GM18502 (cell line): ENCODE results near the gene BCAT1.
A peak's percentile ranks its signal among the peaks of the same experiment; 100 is the strongest.
"Not testable (repeated sequence)": the region's sequence is repeated elsewhere in the genome, so short reads cannot be mapped to it uniquely, and the experiment has no call there.

ENCODE experiments used
- ATAC-seq: cut with Tn5 transposase; IDR thresholded peaks from one replicate; pipeline ENCODE4 v1.9.1; 2021; ENCODE audit warnings: mild to moderate bottlenecking; ENCODE audit not compliant: unreplicated experiment, poor library complexity

BCAT1 gene

GRCh38 chr12:24964342-24964741 is 15.4 kb upstream of the BCAT1 start:
- ATAC-seq = no peak

DNA sequence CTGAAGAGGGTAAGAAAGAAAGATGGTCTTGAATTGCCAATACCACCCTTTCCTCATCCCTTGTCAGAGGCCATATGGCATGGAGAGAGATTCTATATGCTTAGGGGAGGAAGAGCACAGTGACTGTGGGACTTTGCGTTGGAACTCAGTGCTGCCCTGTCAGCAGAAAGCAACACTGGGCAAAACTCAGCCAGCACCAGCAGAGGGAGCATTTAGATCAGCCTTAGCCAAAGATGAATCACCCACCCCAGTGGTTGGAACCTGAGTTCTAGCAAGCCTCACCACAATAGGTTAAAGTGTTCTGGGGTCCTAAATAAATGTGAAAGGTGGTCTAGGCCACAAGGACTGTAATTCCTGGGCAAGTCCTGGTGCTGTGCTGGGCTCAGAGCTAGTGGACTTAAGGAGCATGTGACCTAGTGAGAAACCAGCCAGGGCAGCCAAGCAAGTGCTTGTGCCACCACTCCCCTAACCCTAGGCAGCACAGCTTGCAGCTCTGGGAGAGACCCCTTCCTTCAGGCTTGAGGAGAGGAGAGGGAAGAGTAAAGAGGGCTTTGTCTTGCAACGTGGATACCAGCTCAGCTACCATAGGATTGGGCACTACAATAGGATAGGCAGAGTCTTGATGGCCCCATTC is 11.4 kb upstream of the BCAT1 start:
- peak; percentile 87 for ATAC-seq

DNA sequence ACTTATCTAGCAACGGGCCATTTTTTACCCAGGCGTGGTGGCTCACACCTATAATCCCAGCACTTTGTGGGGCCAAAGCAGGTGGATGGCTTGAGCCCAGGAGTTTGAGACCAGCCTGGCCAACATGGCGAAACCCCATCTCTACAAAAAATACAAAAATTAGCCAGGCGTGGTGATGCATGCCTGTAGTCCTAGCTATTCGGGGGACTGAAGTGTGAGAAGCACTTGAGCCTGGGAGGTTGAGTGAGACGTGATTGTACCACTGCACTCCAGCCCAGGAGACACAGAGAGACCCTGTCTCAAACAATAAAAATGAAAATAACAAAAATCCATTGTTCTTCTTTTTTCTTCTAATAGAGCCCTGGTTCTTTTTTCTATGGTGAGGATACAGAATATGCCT is 7.5 kb upstream of the BCAT1 start:
- not testable (repeated sequence) for ATAC-seq

DNA sequence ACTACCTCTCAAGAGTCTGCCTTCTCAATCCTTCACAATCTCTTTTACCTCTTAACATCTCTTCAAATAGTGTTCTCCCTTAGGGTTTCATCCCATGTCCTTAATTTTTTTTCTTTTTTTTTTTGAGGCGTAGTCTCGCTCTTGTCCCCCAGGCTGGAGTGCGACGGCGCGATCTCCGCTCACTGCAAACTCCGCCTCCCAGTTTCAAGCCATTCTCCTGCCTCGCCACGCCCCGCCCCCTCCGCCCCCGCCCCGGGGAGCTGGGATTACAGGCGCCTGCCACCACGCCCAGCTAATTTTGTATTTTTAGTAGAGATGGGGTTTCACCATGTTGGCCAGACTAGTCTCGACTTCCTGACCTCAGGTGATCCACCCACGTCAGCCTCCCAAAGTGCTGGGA is 7.0 kb upstream of the BCAT1 start:
- no peak for ATAC-seq

DNA sequence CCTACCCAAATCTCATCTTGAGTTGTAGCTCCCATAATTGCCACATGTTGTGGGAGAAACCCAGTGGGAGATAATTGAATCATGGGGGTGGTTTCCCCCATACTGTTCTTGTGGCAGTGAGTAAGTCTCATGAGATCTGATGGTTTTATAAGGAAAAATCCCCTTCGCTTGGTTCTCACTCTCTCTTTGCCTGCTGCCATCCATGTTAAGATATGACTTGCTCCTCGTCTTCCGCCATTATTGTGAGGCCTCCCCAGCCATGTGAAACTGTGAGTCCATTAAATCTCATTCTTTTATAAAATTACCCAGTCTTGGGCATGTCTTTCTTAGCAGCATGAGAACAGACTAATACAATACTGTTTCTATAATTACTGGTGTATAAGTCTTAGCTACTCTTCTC is 6.5 kb upstream of the BCAT1 start:
- no peak for ATAC-seq

DNA sequence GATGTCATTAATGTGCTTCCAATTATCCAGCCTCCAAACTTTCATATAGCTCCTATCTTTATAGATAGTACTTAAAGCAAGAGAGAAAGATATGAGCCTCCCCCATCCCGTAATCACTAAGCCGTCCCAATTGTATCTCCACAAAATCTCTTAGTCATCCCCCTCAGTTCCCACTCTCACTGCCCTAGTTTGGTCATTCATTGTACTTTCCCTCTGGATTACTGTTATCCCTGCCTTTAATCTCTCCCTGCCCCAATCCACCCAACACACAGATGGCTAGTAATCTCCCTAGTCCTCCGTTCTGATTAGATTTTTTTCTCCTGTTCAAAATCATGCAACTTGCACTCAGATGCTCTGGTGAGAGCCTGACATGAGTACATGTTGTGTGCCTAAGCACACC is 5.4 kb upstream of the BCAT1 start:
- no peak for ATAC-seq

DNA sequence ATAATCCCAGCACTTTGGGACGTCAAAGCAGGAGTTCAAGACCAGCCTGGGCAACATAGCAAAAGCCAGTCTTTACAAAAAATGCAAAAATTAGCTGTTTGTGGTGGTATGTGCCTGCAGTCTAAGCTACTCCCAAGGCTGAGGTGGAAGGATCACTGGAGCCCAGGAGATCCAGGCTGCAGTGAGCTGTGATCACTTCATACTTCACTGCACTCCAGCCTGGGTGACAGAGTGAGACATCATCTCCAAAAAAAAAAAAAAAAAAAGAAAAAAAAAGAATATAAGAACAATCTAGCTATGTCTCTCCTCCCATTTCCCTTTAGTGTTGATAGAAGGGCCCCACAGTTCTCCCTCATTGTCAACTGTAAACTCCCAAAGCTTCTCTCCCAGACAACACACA is 3.5 kb upstream of the BCAT1 start:
- no peak for ATAC-seq

- peak; percentile 35 for ATAC-seq
These were observed 1.4 kb upstream of the BCAT1 start for GRCh38 chr12:24950231-24950834.

DNA sequence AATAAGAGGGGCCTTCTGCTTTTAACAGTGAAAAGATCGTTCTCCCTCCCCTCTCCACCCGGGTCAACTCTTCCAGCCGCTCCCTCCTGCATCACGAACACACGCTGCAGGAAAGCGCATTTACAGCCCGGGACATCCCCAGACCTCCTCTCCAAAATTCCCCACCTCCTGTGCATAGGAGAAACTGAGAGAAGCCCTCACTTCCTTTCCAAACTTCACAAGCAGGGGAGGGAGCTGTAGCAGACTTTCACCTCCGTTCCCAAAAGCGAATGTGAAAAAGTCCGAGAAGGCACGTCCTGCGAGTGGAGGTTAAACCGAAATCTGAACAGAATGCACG is 513 bp downstream of the BCAT1 start:
- ATAC-seq = peak; percentile 24

DNA sequence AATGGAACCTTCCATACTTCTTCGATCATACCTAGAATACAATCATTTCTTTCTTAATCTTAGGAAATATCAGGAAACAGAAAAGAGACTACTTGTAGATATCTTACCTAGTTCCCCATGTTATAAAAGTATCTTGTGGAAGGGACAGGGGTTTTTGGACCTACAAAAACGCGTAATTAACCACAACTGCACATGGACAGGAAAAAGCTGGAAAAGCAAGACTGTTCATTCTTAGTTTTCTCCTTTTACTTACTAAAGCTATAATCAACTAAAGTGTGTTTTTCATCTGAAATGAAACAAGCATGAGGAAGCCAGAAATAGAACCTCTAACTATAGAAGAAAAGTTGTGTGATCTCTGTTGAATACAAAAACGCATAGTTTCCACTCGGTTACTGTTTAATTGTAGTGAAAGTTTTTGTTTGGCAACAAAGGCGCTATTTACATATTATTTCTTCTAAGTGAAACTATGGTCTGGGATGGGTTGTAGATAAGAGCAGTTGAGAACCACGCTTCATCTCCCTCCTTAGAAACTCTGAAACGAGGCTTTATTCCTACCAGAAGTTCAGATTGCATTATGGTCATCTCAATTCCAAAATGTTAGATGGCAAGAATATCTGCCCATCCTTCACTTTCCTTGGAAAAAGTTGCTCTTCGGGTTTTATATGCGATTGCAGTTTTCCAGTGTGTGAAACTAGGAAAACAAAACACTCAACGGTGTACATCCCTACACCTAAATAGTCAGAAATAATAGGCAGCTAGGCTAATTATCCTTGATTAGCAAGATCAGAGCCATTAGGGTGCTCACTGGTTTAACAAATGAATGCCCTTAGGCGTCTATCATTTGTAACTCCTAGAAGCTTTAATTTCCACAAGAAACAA is 1.1 kb downstream of the BCAT1 start:
- ATAC-seq = peak; percentile 20

GRCh38 chr12:24945845-24946244 is 3.1 kb downstream of the BCAT1 start:
- no peak for ATAC-seq

DNA sequence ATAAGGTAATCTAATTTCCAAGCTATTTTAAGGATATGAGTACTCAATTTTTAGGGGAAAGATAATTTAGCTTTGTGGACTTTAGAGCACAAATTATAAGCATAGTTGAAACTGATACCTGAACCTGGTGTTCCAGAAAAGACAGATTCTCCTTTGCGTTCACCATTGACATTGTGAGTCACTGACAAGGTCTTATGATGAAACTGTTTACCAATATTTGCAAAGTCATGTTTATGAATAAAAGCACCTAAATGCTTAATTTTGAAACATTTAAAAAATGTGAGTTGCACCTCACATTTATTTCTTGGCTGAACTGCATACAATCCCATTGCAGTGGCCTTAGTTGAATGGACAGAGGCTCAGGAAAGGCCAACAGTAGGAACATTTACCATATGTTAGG is 3.9 kb downstream of the BCAT1 start:
- ATAC-seq = no peak

GRCh38 chr12:24944601-24944975 is 4.3 kb downstream of the BCAT1 start:
- ATAC-seq = no peak

DNA sequence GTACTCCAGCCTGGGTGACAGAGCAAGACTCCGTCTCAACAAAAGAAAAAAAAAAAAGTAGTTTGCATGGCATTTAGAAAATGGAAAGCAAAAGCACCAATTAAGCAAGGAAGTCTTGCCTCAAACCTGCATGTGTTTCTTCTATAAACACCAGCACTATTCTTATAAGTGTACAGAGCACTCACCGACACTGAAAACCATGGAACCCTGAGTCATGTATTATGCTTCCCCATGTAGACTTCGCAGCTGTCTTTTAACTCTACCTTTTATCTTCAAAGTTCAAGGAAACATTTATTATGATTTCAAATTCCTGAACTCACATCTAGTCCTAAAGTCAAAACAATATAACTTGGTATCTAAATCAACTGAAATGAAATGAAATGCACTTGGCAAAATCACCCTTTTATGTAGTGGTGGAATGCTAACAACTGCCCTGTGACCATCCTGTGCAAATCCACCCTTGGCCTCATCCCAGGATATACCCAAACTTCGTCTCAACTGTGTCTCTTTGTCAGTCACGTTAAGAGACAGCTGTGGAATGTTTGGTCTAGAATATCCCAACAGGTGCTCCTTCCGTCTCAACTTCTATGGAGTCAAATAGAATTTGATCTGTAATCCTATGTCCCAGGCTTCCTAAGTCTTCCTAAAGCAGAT is 4.8 kb downstream of the BCAT1 start:
- no peak for ATAC-seq

GRCh38 chr12:24940157-24940556 is 8.7 kb downstream of the BCAT1 start:
- no peak for ATAC-seq

- not testable (repeated sequence) for ATAC-seq
These were observed 9.3 kb downstream of the BCAT1 start for GRCh38 chr12:24939551-24939950.

DNA sequence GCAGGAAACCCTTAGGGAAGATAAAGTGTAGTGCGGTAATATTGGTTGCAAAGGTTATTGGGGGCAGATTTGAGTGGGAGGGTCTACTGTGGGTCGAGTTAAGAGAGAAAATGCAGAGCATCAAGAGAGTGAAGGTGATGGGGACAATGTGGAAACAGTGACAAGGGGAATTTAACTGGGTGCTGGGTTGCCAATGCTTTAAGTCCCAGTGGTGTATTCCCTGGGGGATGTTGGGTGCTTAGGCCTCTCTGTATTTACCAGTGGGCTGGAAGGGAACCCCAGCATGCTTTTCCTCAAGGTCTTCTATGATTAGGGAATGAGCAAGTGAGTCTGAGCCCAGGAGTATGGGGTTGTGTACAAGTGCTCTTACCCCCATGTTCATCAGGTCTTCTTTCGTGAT is 10.6 kb downstream of the BCAT1 start:
- ATAC-seq = no peak

- no peak for ATAC-seq
These were observed 11.2 kb downstream of the BCAT1 start for GRCh38 chr12:24937553-24938244.

DNA sequence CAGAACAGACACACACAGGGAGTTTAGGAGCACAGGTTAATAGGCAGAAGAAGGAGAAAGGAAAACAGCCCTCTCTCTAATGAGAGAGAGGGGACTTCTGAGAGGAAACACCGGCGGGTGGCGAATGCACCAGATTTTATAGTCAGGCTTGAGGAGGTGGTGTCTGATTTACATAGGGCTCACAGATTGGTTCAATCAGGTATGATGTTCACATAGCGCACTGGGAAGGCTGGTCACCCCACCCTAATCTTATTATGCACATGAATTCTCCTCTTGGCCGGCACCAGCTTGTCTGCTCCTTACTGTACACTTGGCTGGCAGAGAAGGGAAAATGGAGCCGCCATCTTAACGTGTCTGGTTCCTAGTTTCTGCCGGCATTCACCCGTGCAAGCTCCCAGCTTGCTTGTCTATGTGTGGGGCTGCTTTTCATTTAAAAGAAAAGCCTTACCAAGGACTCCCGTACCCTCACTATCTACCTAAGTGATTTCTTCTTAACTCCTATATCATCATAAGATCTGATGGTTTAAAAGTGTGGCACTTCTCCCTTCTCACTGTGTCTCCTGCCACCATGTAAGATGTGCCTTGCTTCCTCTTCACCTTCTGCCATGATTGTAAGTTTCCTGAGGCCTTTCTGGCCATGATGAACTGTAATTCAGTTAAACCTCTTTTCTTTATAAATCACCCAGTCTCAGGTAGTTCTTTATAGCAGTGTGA is 15.1 kb downstream of the BCAT1 start:
- no peak for ATAC-seq
